Activated effector memory CD4-positive, alpha-beta T cell treated with anti-CD3 and anti-CD28 coated beads, Interleukin-2, amount 50 U/mL, for 16 hours (primary cell): ENCODE results near the gene TIMM44.
"Not testable (repeated sequence)": the region's sequence is repeated elsewhere in the genome, so short reads cannot be mapped to it uniquely, and the experiment has no call there.

Experiments used
- DNase-seq: peaks from one replicate; pipeline ENCODE4 v3.0.0-alpha.2; 2020

The TIMM44 gene

GRCh38 chr19:7976461-7976860 is 33.0 kb upstream of the TIMM44 start:
- no peak for DNase-seq

DNA sequence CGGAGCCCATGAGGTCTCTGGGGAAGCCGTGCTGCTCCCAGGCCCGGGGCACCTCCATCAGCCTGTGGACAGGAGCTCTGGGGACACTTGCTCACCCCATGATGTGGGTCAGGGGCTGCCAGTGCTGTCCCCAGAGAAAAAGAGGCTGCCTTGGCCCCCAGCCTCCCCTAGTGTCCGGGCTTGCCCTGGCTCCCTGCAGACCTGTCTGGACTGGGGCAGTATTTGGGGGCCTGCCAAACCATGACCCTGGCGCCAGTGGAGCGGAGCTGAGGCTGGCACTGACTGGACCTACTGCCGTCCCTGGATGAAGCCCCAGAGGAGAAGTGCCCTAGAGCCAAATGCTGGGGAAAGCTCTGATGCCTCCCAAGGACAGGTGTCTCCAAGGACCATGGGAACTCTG is 31.6 kb upstream of the TIMM44 start:
- no peak for DNase-seq

DNA sequence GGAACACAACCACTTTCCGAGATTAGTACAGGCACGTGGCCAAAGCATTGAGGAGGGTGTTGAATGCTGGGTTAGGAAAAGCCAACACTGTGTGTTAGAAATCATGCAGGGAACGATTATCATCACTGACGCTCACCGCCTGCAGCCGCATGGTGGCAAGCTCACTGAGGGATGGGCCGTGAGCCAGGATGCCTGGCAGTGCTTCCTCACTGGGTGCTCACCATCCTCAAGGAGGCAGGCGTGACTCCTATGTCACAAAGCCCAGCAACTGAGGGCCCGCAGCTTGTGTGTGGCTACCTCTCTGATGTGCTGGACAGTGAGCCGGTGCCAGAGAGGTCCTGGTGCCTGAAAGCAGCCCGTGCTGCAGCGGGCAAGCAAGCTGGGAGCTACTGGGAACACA is 30.4 kb upstream of the TIMM44 start:
- no peak for DNase-seq

- DNase-seq = no peak
Observed at GRCh38 chr19:7971553-7972520, 28.4 kb upstream of the TIMM44 start.

- DNase-seq = no peak
Observed at GRCh38 chr19:7970716-7971448, 27.4 kb upstream of the TIMM44 start.

- no peak for DNase-seq
Observed at GRCh38 chr19:7969555-7969939, 26.1 kb upstream of the TIMM44 start.

DNA sequence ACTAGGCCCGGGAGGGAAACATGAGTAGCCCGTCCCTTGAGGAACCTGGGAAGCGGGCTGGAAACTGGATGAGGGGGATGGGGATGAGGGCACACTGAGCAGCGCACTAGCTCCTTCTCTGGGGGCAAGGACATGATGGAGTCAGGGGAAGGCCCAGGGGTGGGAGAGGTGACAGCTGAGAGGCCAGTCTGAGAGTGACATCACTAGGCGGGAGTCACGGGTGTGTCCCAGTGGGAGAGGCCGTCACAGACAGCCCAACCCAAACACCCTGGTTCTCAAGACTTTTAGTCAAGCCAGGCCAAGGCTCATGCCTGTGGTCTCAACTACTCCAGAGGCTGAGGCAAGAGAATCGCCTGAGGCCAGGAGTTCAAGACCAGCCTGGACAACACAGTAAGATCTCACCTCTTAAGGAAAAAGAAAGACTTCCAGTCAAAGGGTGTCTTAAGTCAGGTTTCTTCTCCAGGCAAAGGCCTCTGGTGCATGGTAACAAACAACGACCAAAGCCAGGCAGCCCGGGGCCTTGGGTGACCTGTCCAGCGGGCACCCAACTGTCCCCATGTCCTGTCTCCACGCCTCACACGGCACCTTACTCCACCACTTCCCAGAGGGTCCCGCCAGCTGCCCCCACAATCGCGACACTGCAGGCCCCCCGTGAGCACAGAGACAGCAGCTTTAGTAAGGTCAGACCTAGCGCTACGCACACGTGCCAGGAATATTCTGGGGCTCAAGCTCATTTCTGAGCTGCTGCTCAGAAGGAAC is 25.5 kb upstream of the TIMM44 start:
- DNase-seq = no peak

DNA sequence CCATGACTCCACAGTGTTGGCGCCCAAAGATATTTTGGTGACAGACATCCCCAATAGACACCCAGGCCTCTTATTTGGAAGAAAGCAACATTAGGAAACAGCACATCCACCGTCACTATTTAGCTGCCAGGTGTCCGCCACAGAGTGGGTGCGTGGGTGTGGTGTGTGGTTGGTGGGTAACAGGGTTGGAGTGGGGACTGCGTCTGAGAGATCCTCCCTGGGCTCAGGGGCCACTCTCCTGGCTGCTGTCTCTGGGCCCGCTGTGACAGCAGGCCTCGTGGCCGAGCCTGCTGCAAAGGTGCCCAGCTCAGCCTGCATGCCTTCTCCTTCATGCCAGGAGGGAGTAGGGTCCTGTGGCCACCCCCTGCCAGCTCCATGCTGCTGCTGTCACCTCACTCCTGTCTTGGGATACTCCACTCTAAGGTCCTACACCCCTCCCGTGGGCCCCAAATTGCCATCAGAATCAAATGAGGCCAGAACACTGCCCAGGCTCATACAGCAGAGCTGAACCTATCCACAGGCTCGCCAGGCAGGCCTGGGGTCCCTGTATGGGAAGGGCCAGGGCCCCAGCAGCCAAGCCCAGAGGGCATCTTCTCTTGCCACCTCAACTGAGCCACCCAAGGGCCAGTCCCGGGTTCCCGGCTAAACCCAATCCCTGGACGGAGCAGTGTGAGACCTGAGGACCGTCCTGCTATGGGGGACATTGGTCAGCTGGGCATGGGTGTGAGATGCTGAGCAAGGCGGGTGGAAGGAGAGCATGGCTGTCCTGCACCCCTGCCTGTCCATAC is 24.7 kb upstream of the TIMM44 start:
- DNase-seq = no peak

GRCh38 chr19:7965921-7966665 is 22.6 kb upstream of the TIMM44 start:
- DNase-seq = no peak

GRCh38 chr19:7965259-7965841 is 21.9 kb upstream of the TIMM44 start:
- no peak for DNase-seq

GRCh38 chr19:7963566-7963965 is 20.1 kb upstream of the TIMM44 start:
- no peak for DNase-seq

- no peak for DNase-seq
Observed at GRCh38 chr19:7962644-7963268, 19.3 kb upstream of the TIMM44 start.

DNA sequence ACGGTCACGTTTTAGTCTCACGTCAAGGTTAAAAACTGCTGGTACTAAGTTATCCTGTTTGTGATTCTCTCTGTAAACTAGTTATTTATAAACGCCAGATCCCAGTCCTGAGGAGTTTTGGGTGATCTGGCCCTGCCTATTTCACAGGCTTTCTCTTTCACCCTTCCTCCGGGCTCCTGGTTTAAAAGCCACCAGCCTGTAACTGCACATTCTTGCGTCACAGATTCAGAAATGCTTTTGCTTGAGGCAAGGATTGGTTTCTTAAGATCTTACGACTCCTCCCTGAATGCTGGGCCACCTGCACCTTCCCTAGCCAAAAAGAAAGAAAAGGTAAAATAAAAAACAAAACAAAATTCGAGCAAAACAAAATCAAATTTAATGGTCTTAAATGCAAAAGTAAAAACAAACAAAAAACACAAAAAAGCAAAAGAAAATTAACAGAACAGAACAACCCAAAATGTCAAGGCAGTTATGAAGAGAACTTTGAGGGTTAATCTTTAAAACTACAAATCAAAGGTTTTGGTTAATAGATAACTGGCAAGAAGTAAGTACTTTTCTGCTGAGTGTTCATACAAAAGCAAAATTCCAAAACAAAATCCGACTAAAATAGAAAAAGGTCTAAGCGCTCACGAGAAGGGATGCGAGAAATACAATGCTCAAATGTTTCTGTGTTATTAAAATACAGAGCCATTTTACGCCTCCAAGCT is 18.6 kb upstream of the TIMM44 start:
- no peak for DNase-seq

DNA sequence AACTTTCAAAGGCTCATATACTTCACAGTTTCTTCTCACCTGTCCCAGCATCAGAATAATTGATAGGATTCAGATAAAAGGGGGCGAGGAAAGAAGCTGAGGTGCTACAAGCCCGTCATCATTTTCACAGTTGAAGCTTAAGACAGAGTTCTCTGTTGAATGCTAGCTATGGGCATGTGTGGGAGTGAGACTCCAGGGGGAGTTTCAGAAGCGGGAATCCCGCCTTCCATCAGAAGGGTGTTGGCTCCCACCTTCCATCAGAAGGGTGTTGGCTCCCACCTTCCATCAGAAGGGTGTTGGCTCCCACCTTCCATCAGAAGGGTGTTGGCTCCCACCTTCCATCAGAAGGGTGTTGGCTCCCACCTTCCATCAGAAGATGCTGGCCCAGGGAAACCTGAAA is 17.6 kb upstream of the TIMM44 start:
- DNase-seq = not testable (repeated sequence)

- no peak for DNase-seq
Observed at GRCh38 chr19:7959211-7959610, 15.7 kb upstream of the TIMM44 start.

DNA sequence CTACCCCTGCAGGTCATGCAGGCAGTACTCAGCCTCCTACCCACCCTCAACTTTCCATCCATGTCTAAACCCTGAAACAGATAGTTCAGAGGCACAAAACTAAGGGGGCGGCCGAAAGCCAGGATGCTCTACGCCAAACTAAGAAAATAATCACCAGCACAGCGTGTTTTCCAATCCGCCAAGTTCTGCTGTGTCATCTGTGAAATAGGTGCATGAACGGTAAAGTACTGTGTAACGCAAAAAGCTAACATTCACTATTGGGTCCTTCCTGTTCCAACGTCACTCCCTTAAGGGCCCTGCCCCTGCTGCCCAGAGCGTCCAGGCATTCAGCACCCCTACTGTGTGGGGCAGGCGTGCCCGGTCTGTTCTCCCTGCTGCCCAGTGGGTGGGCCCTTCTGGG is 12.2 kb upstream of the TIMM44 start:
- DNase-seq = no peak

DNA sequence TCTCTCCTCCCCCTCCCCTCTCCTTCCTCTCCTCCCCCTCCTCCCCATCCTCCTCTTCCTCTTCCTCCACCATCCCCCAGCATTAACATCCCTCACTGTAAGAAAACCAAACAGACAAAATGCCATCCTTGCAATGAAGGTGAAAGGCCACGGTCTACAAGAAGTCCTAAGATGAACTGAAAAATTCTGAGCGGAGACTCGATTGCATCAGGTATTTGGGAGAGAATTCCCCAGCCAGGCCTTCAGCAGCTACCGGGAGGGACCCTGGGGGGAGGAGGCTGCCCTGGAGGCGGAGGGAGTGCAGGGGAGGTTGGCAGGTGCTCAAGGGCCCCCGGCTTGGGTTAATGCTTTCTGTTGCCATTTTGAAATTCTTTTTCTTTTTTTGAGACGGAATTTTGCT is 10.1 kb upstream of the TIMM44 start:
- no peak for DNase-seq

DNA sequence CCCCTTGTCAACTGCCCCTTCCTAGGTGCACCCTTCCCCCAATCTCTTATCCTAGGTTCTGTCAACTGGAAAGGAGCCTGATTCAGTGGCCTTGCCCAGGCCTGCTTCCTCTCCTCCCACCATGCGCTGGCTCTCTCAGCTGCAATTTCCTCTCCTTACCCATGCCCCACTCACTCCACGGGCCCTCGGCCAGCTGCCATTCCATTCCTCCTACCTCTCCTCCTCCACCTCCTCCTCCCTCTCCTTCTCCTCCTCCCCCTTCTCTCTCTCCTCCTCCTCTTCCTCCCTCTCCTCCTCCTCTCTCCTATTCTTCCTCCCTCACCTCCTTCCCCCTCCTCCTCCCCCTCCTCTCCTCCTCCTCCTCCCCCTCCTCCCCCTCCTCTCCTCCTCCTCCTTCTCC is 9.6 kb upstream of the TIMM44 start:
- no peak for DNase-seq

DNA sequence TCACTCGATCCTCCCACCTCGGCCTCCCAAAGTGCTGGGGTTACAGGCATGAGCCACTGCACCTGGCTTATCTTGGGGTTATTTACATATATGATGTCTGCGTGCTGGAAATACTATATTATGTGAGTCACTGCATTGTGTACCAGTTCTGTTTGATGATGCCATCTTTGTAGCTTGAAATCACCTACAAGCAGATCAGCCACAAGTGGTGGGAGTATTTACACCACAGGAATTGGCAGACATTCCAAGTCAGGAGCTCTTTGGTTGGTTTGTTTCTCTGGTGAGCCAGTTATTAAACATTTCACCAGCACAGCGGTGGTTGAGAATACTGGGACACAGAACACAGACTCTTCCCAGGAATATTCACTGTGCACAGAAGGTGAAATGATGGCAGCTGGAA is 4.5 kb upstream of the TIMM44 start:
- no peak for DNase-seq

- peak; percentile 95 for DNase-seq
Observed at GRCh38 chr19:7944177-7944761, 803 bp upstream of the TIMM44 start.
